ENCODE results near the gene CFAP97D2.

DNA sequence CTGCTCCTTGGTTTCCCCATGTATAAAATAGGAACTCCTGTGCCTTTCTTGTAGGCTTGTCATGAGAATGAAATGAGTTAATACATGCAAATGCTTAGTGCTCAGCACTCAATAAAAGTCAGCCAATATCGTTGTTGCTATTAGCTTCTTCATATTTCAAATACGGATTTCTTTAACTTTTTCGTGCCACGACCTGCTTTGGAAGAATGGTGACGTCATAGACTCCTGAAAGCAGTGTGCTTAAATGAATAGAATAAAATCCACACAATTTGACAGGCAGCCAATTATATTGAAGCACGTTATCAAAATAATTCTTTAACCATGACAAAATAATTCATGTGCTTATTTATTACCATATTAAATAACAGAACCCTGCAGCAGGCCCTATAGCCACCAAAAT lies 29.1 kb downstream of the CFAP97D2 start:
- TF ChIP-seq, protein P1, sequence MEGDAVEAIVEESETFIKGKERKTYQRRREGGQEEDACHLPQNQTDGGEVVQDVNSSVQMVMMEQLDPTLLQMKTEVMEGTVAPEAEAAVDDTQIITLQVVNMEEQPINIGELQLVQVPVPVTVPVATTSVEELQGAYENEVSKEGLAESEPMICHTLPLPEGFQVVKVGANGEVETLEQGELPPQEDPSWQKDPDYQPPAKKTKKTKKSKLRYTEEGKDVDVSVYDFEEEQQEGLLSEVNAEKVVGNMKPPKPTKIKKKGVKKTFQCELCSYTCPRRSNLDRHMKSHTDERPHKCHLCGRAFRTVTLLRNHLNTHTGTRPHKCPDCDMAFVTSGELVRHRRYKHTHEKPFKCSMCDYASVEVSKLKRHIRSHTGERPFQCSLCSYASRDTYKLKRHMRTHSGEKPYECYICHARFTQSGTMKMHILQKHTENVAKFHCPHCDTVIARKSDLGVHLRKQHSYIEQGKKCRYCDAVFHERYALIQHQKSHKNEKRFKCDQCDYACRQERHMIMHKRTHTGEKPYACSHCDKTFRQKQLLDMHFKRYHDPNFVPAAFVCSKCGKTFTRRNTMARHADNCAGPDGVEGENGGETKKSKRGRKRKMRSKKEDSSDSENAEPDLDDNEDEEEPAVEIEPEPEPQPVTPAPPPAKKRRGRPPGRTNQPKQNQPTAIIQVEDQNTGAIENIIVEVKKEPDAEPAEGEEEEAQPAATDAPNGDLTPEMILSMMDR (IDR thresholded peaks at IDR 0.05; ENCODE audit: poor library complexity, severe bottlenecking): no peak
- no peak for TF ChIP-seq EZH2 (IDR thresholded peaks at IDR 0.05; ENCODE audit: borderline replicate concordance, insufficient read depth, low read length, poor library complexity, severe bottlenecking)
- no peak for TF ChIP-seq POLR2AphosphoS5 (IDR thresholded peaks at IDR 0.05)

Measured in neural cell (in vitro differentiated cells).